ENCODE data around the gene ANKRD61. TPM values are rescaled to one million over a fixed set of nuclear protein-coding genes. Genes with fewer than 3 reads are reported as not detected.

The ANKRD61 gene
- polyA plus RNA-seq, 2 of the 4 experiments (the other 2 are of a cell fraction): 0.37 to 1.1 TPM

DNA sequence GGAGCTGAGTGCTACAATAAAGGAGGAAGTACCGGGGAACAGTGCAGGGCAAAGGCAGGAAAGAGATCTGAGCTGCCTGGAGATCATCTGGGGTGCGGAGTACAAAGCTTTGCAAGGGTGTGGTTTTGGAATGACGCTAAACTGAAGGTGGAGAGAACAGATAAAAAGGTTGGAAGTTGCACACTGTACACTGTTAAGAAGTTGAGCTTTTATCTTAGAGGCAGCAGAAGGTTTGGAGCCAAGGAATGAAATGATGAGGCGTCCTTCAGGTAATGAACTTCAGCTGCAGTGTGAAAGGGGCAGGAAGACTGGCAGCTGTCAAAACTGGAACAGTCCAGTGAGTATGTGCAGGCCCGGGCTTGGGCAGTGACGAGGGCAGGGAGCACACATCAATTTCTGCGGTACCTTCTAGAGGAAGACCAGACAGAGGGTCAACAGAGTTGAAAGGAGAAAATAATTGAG is 7.2 kb upstream of the ANKRD61 start:
- CTCF ChIA-PET: interaction anchor here (1.7 to 2.5 kb wide), 3 partner anchors 22 to 82 kb away, joined by 4 to 7 read pairs (median 5); no protein-coding TSS in a partner anchor
- ATAC-seq (no peak), DNase-seq (ENCODE audit: low read depth in 1 of 2, low spot score in 1 of 2) (no peak), FAIRE-seq (no peak)
- Histone ChIP-seq H3K4me2 (no peak overlapping the region), H3K27ac (no peak overlapping the region), H3K9me3 (no peaks in the 10 kb centered on the region), H3K4me3 (no peak overlapping the region), H3K4me1 (no peaks in the 10 kb centered on the region)
- TF ChIP-seq, protein P1, sequence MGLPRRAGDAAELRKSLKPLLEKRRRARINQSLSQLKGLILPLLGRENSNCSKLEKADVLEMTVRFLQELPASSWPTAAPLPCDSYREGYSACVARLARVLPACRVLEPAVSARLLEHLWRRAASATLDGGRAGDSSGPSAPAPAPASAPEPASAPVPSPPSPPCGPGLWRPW (IDR thresholded peaks at IDR 0.05): no peak
- TF ChIP-seq CBX8 (IDR thresholded peaks at IDR 0.05): no peak
- no peak for TF ChIP-seq HOXB13 (CRISPR knock-in tag; IDR thresholded peaks at IDR 0.05; ENCODE audit: low read depth)
- WGBS (ENCODE audit: missing lambda C conversion rate): 93% methylated on average over 7 of the region's 7 CpGs
- POLR2A ChIA-PET: interaction anchor here (0.6 to 1.4 kb wide), 3 partner anchors 8 to 116 kb away, joined by 3 to 4 read pairs (median 3); partner anchors contain the start of genes AIMP2 and PMS2

DNA sequence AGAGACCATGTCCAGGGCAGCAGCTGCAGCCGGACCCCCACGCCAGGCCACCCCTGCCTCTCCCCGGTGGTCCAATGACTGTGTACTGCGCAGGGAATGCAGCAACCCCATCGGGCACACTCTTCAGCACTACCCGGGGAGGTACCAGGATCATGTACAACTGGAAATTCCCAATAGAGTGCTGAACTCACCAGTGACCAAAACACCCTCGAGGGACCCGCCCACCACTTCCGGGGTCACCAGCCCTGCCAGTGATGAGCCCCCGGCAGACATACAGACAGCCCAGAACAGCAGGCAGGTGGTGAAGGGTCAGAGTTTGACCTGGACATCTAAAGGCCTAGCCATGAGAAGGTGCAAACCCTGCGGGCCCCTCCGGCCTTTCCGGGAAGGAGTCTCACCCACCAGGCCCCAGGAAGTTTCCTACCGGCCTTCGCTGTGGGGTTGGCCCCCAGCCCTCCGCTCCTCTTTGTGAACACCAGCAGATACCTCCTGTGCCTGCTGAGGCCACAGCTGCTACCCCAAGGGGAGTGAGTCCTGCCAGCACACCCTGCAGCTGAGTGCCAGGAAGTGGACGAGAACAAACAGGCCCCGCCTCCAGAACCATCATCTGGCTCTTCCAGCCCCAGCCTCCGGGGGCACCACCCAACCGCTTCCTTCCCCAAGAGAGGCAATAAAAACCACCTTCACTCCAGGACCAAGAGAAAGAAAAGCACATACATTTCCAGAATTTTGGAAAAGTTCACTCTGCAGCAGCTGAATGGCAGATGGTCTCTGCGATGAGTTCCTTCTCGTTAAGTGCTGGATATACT is 5.0 kb upstream of the ANKRD61 start:
- 80% methylated on average over 22 of the region's 22 CpGs for WGBS (ENCODE audit: missing lambda C conversion rate)
- ATAC-seq (peak; percentile 89 to 90), DNase-seq (ENCODE audit: low read depth in 1 of 2, low spot score in 1 of 2) (peak; percentile 56 to 74), FAIRE-seq (no peak)
- Histone ChIP-seq H3K9me3 (no peaks in the 10 kb centered on the region), H3K27ac (peak overlapping the region in 1 of 2 experiments; percentile 49; a peak in 1 of 6 replicates), H3K4me3 (no peak overlapping the region), H3K4me1 (no peaks in the 10 kb centered on the region), H3K4me2 (no peak overlapping the region)
- peak in 1 of 2 experiments; percentile 21; a peak in 1 of 5 replicates for TF ChIP-seq JUN (IDR thresholded peaks at IDR 0.05)
- TF ChIP-seq RAD21 (conservative IDR thresholded peaks at IDR 0.05 in 1 of 2, IDR thresholded peaks at IDR 0.05 in 1 of 2): peak in 1 of 2 experiments; percentile 21; a peak in 1 of 5 replicates
- TF ChIP-seq, protein P2, sequence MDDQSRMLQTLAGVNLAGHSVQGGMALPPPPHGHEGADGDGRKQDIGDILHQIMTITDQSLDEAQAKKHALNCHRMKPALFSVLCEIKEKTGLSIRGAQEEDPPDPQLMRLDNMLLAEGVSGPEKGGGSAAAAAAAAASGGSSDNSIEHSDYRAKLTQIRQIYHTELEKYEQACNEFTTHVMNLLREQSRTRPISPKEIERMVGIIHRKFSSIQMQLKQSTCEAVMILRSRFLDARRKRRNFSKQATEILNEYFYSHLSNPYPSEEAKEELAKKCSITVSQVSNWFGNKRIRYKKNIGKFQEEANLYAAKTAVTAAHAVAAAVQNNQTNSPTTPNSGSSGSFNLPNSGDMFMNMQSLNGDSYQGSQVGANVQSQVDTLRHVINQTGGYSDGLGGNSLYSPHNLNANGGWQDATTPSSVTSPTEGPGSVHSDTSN (IDR thresholded peaks at IDR 0.05): no peak
- ChIA-PET POLR2A (no interaction called here), CTCF (interaction anchor here (0.8 to 1.8 kb wide), 4 partner anchors 20 to 296 kb away, joined by 3 to 6 read pairs (median 4); no protein-coding TSS in a partner anchor)

DNA sequence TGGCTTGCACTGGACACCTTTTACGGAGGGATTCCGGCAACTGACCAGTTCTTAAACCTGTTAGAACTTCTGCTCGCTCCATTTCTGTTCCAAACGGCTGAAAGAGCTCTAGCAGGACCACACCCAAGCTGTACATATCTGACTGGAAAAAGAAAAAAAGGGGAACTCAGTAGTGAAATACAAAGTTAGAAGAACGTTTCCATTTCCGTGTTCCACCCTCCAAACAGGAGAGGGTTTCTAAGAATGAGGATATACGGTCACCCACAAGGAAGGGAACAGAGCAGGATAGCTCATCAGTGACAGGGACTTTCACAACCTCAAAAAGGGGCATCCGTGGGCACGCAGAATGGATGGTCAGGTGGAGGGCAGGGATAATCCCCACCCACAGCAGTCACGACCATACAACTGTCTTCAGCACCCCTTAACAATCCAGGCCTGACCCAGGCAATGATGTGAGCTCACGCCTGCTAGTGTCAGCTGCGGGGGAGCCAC is 4.3 kb upstream of the ANKRD61 start:
- CTCF ChIA-PET: interaction anchor here (0.8 to 1.8 kb wide), 5 partner anchors 19 to 295 kb away, joined by 3 to 6 read pairs (median 4); no protein-coding TSS in a partner anchor
- FAIRE-seq (no peak), DNase-seq (ENCODE audit: low read depth in 1 of 2, low spot score in 1 of 2) (no peak), ATAC-seq (no peak; a peak in 1 of 6 replicates)
- no peak overlapping the region for H3K4me2 ChIP-seq
- no peaks in the 10 kb centered on the region for H3K4me1 ChIP-seq
- TF ChIP-seq ZC3H11A (IDR thresholded peaks at IDR 0.05) (no peak), JUN (IDR thresholded peaks at IDR 0.05) (0 out of 5 replicates have a peak, but pooled peaks of 1 of the 2 experiments have one; percentile 10)
- H3K27ac ChIP-seq: no peak overlapping the region
- no peak overlapping the region for H3K4me3 ChIP-seq
- H3K9me3 ChIP-seq: no peaks in the 10 kb centered on the region
- WGBS (ENCODE audit: missing lambda C conversion rate): 83% methylated on average over 12 of the region's 12 CpGs
- POLR2A ChIA-PET: no interaction called here

DNA sequence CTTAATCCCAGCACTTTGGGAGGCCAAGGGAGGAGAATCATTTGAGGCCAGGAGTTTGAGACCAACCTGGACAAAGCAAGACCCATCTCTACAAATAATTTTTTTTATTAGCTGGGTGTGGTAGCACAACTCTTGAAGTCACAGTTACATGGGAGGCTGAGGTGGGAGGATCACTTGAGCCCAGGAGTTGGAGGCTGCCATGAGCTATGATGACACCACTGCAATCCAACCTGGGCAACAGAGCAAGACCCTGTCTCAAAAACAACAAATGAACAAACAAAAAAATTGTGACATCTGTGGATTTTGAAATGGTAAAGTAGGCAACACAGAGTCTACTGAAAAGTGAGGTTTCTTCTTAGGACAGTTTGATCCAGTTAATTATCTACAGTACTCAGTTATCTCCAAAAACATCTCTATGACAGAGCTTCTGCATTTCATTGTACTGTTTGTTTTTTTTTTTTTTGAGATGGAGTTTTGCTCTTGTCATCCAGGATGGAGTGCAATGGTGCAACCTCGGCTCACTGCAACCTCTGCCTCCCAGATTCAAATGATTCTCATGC is 3.3 kb upstream of the ANKRD61 start:
- TF ChIP-seq NR3C1 (IDR thresholded peaks at IDR 0.05): no peak
- TF ChIP-seq POLR2AphosphoS2 (conservative IDR thresholded peaks at IDR 0.05; ENCODE audit: low read length): no peak
- Histone ChIP-seq H3K4me2 (no peak overlapping the region), H3K27ac (no peak overlapping the region), H3K4me3 (no peak overlapping the region), H3K4me1 (no peaks in the 10 kb centered on the region), H3K9me3 (no peaks in the 10 kb centered on the region)
- FAIRE-seq (no peak), DNase-seq (ENCODE audit: low read depth in 1 of 2, low spot score in 1 of 2) (no peak), ATAC-seq (no peak)
- WGBS (ENCODE audit: missing lambda C conversion rate): 96% methylated on average over 1 of the region's 1 CpG
- POLR2A ChIA-PET: no interaction called here
- CTCF ChIA-PET: interaction anchor here (1.2 to 1.8 kb wide), 2 partner anchors 31 to 79 kb away, joined by 5 to 6 read pairs; no protein-coding TSS in a partner anchor

DNA sequence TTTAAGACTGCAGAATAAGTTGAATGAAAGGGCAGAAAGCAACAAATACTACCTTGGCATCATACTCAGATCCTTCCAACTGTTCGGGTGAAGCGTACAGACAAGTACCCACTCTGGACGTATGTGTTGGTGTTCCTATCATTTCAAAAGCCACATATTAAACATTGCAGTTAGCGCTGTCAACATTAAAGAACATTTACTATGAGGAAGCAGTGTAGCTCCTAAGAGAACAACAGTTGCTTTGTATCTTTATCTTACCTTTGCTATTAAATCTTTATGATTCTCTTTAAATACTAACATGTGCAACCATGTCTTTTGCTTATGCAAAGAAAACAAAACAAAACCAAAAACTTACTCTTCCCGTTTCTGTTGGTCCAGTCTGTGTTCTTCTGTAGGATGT is 2.6 kb upstream of the ANKRD61 start:
- CTCF ChIA-PET: no interaction called here
- 88% methylated on average over 5 of the region's 5 CpGs for WGBS (ENCODE audit: missing lambda C conversion rate)
- Histone ChIP-seq H3K27ac (no peak overlapping the region), H3K4me1 (no peaks in the 10 kb centered on the region), H3K9me3 (no peaks in the 10 kb centered on the region), H3K4me2 (no peak overlapping the region), H3K4me3 (no peak overlapping the region)
- no peak for ATAC-seq
- POLR2A ChIA-PET: no interaction called here
- TF ChIP-seq CBX2 (IDR thresholded peaks at IDR 0.05; ENCODE audit: borderline replicate concordance, low read depth) (no peak), SREBF2 (IDR thresholded peaks at IDR 0.05) (no peak), RAD21 (conservative IDR thresholded peaks at IDR 0.05 in 1 of 2, IDR thresholded peaks at IDR 0.05 in 1 of 2) (no peak)
- TF ChIP-seq, protein P3, sequence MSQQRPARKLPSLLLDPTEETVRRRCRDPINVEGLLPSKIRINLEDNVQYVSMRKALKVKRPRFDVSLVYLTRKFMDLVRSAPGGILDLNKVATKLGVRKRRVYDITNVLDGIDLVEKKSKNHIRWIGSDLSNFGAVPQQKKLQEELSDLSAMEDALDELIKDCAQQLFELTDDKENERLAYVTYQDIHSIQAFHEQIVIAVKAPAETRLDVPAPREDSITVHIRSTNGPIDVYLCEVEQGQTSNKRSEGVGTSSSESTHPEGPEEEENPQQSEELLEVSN (IDR thresholded peaks at IDR 0.05; ENCODE audit: borderline replicate concordance, low read depth): no peak
- TF ChIP-seq, protein P4, sequence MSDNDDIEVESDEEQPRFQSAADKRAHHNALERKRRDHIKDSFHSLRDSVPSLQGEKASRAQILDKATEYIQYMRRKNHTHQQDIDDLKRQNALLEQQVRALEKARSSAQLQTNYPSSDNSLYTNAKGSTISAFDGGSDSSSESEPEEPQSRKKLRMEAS (IDR thresholded peaks at IDR 0.05): no peak
- no peak for FAIRE-seq
- DNase-seq (ENCODE audit: low read depth in 1 of 2, low spot score in 1 of 2): no peak

Measured in A549 (cell line).